ENCODE measurements around the gene TMEM273. TPM values are rescaled to one million over a fixed set of nuclear protein-coding genes. Genes with fewer than 3 reads are reported as not detected.

TMEM273 gene
- total and polyA plus RNA-seq, 8 donors, result 0.91 to 7.5 (median 2.7) TPM

GRCh38 chr10:49135575-49136313, 52.4 kb downstream of the TMEM273 start:
- intact Hi-C loops (cut with DNase I), result no loop called here
- TF ChIP-seq CTCF (IDR thresholded peaks at IDR 0.05), result no peak
- FAIRE-seq (no peak), ATAC-seq (peak in 2 of 4 donors; percentile 15 to 33), DNase-seq (no peak)
- no peaks in the 10 kb centered on the region for H3K9me3 ChIP-seq
- no peaks in the 10 kb centered on the region for H3K4me1 ChIP-seq
- no peak overlapping the region for H3K27ac ChIP-seq
- no peak overlapping the region for H3K4me3 ChIP-seq
- no peaks in the 10 kb centered on the region for H3K27me3 ChIP-seq
- H3K36me3 ChIP-seq, result no peaks in the 10 kb centered on the region
- 54 to 59% methylated on average over 9 of the region's 9 CpGs for WGBS, 2 donors

DNA sequence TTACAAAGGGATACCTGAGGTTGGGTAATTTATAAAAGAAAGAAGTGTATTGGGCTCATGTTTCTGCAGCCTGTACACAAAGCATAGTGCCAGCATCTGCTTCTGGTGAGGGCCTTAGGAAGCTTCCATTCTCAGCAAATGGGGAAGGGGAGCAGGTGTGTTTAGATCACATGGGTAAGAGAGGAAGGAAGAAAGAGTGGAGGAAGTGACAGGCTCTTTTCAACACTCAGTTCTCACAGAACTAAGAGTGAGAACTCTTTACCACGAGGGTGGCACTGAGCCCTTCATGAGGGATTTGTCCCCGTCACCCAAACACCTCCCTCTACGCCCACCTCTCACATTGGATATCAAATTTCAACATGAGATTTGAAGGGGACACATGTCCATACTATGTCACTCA, 53.9 kb downstream of the TMEM273 start:
- no peaks in the 10 kb centered on the region for H3K27me3 ChIP-seq
- FAIRE-seq, result no peak

DNA sequence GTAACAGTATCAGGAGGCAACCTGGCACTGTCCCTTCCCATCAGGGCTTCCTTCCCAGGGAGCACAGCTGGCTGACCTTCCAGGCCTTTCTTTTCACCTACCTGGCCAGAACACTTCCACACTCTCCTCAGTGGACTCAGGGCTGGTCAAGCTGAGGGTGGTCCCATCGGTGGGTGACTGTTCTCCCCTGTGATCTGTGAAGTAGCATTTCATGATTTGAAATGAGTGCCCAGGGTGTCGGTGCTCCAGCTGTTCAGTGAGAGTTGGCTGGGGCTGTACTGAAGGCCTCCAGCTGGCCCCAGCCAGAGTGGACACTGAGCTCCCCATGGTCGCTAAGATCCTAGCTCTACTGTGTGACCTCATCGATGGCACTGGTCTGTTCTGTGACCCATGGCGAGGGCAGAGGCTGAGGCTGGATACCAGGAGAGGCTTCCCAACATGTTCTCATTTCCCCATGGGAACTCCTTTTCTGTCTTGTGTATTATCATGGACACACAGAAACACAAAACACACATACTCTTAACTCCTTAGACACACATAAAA, 54.4 kb downstream of the TMEM273 start, which contains the start of gene FAM170B:
Gene FAM170B (minus strand): TSS at position 316 of the 543 bp plus-strand sequence. CDS start 103 bp downstream, at position 213.
- intact Hi-C loops (cut with DNase I), result no loop called here
- Histone ChIP-seq H3K36me3 (no peaks in the 10 kb centered on the region), H3K27me3 (no peaks in the 10 kb centered on the region), H3K4me3 (no peak within 1 kb of the TSS), H3K27ac (no peak within 1 kb of the TSS), H3K9me3 (no peaks in the 10 kb centered on the region), H3K4me1 (no peaks in the 10 kb centered on the region)
- DNase-seq (no peak), ATAC-seq (no peak), FAIRE-seq (no peak)
- 63 to 81% methylated on average over 5 of the region's 5 CpGs for WGBS, 2 donors
- TF ChIP-seq CTCF (IDR thresholded peaks at IDR 0.05), result no peak

More for the DNA sequence above, 53.9 kb downstream of the TMEM273 start:
- no peak for TF ChIP-seq CTCF (IDR thresholded peaks at IDR 0.05)
- intact Hi-C loops (cut with DNase I), result no loop called here
- Histone ChIP-seq H3K4me3 (no peak overlapping the region), H3K27ac (no peak overlapping the region), H3K36me3 (no peaks in the 10 kb centered on the region), H3K9me3 (no peaks in the 10 kb centered on the region), H3K4me1 (no peaks in the 10 kb centered on the region)
- no peak for DNase-seq
- 36 to 39% methylated on average over 3 of the region's 3 CpGs for WGBS, 2 donors
- no peak for ATAC-seq

DNA sequence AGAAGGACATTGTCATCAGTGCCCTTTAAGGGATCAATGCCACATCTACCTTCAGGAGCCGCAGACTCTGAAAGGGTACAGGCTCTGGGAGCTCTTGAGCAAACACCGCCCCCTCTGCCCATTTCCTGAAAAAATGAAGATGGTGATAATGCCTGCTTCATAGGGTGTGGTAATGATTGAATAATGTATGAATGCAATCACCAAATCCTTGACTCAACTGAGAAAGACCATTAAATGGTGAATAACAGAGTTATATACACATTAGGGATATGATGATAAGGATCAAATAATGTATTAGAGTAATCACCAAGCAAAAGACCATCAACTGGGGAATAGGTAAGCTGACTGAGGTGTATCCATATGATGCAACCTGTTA, 55.8 kb downstream of the TMEM273 start:
- no peak for TF ChIP-seq CTCF (IDR thresholded peaks at IDR 0.05)
- no peaks in the 10 kb centered on the region for H3K4me1 ChIP-seq
- no peaks in the 10 kb centered on the region for H3K27me3 ChIP-seq
- 71 to 75% methylated on average over 2 of the region's 2 CpGs for WGBS, 2 donors
- no peak overlapping the region for H3K4me3 ChIP-seq
- no peaks in the 10 kb centered on the region for H3K36me3 ChIP-seq
- H3K9me3 ChIP-seq, result no peaks in the 10 kb centered on the region
- no peak overlapping the region for H3K27ac ChIP-seq
- ATAC-seq (no peak), FAIRE-seq (no peak), DNase-seq (no peak)
- intact Hi-C loops (cut with DNase I), result no loop called here

Measured in pancreas (tissue), 10 donors.